Neural progenitor cell (in vitro differentiated cells): ENCODE data around the gene TTLL8.
"Not testable (repeated sequence)": the region's sequence is repeated elsewhere in the genome, so short reads cannot be mapped to it uniquely, and the experiment has no call there.

Experiments used
- EZH2 ChIP-seq: fragments of 200-600 bp; sonication (generic); IDR thresholded peaks from 2 replicates; pipeline ENCODE4 v1.6.1; 2017; ENCODE audit warnings: antibody characterized with exemption, mild to moderate bottlenecking, moderate library complexity
- TF ChIP-seq, protein P1 (sequence below): fragments of 200-600 bp; sonication (generic); IDR thresholded peaks from 2 replicates; pipeline ENCODE4 v1.5.1; 2017; ENCODE audit warnings: antibody characterized with exemption, mild to moderate bottlenecking

DNA sequence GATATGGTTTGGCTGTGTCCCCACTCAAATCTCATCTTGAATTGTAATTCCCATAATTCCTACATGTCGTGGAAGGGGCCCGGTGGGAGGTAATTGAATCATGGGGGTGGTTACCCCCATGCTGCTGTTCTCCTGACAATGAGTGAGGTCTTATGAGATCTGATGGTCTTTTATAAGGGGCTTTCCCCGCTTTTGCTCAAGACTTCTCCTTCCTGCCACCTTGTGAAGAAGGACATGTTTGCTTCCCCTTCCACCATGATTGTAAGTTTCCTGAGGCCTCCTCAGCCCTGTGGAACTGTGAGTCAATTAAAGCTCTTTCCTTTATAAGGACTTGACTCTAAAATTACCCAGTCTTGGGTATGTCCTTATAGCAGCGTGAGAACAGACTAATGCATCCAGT lies 28.9 kb upstream of the TTLL8 start:
- not testable (repeated sequence) for TF ChIP-seq EZH2
- TF ChIP-seq, protein P1, sequence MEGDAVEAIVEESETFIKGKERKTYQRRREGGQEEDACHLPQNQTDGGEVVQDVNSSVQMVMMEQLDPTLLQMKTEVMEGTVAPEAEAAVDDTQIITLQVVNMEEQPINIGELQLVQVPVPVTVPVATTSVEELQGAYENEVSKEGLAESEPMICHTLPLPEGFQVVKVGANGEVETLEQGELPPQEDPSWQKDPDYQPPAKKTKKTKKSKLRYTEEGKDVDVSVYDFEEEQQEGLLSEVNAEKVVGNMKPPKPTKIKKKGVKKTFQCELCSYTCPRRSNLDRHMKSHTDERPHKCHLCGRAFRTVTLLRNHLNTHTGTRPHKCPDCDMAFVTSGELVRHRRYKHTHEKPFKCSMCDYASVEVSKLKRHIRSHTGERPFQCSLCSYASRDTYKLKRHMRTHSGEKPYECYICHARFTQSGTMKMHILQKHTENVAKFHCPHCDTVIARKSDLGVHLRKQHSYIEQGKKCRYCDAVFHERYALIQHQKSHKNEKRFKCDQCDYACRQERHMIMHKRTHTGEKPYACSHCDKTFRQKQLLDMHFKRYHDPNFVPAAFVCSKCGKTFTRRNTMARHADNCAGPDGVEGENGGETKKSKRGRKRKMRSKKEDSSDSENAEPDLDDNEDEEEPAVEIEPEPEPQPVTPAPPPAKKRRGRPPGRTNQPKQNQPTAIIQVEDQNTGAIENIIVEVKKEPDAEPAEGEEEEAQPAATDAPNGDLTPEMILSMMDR: not testable (repeated sequence)
